Stomach (tissue), 4 donors: ENCODE results near the gene CERS5.

Source experiments
- CTCF ChIP-seq, 7 experiments: fragments of 450-650 bp in 4 of 7; fragments of 200-600 bp in 3 of 7; sonication (generic) in 3 of 7; IDR thresholded peaks; one replicate each; pipeline ENCODE4 v1.5.1; 2016 to 2019; ENCODE audit warnings: antibody characterized with exemption in 7 of 7, control low read depth in 2 of 7, mild to moderate bottlenecking in 1 of 7
- POLR2A ChIP-seq, 4 donors: fragments of 450-650 bp; IDR thresholded peaks; one replicate each; pipeline ENCODE4 v1.6.1; 2016; ENCODE audit warnings: antibody characterized with exemption in 4 of 4, control low read depth in 2 of 4, mild to moderate bottlenecking in 1 of 4, moderate library complexity in 1 of 4

GRCh38 chr12:50211392-50212070, 44.4 kb upstream of the CERS5 start:
- TF ChIP-seq CTCF (IDR thresholded peaks at IDR 0.05), result no peak
- no peak for TF ChIP-seq POLR2A (IDR thresholded peaks at IDR 0.05)
